CD14-positive monocyte (primary cell): ENCODE results near the gene PCDHGA10. TPM values are rescaled to one million over a fixed set of nuclear protein-coding genes. Genes with fewer than 3 reads are reported as not detected.

Experiments used
- DNase-seq, 3 donors: peaks; one replicate each; pipeline ENCODE4 v3.0.0-alpha.2; 2011 to 2022
- H2AFZ ChIP-seq: 2 replicates; pipeline ENCODE4 v1.6.0; 2012; ENCODE audit warnings: mild to moderate bottlenecking, low read depth, low read length, inconsistent platforms; ENCODE audit not compliant: insufficient read depth, poor library complexity, severe bottlenecking
- H3K27ac ChIP-seq, 2 donors: 1 replicate in 1 of 2; 2 replicates in 1 of 2; pipeline ENCODE4 v1.5.1; 2012 to 2013; ENCODE audit warnings: low read length in 2 of 2, control low read depth in 1 of 2, inconsistent platforms in 1 of 2, low read depth in 1 of 2, mild to moderate bottlenecking in 1 of 2
- H3K27me3 ChIP-seq, 2 donors: one replicate each; pipeline versions ENCODE4 v1.6.0 to v1.6.1; 2011 to 2013; ENCODE audit warnings: low read length in 2 of 2; ENCODE audit not compliant: control insufficient read depth in 2 of 2, insufficient read depth in 2 of 2
- H3K36me3 ChIP-seq, 2 donors: replicated peaks in 1 of 2; 1 replicate in 1 of 2; 2 replicates in 1 of 2; pipeline versions ENCODE4 v1.5.1 to v1.6.1; 2012 to 2013; ENCODE audit warnings: low read length in 2 of 2, control low read depth in 1 of 2, inconsistent platforms in 1 of 2, mild to moderate bottlenecking in 1 of 2; ENCODE audit not compliant: insufficient read depth in 2 of 2, control insufficient read depth in 1 of 2
- H3K4me1 ChIP-seq, 2 donors: 1 replicate in 1 of 2; 2 replicates in 1 of 2; pipeline versions ENCODE4 v1.5.1 to v1.6.1; 2012 to 2013; ENCODE audit warnings: low read length in 2 of 2, control low read depth in 1 of 2, inconsistent platforms in 1 of 2, mild to moderate bottlenecking in 1 of 2, moderate library complexity in 1 of 2; ENCODE audit not compliant: insufficient read depth in 2 of 2, control insufficient read depth in 1 of 2
- H3K4me2 ChIP-seq: replicated peaks from 2 replicates; pipeline ENCODE3; 2012; ENCODE audit warnings: low read length, moderate library complexity, mild to moderate bottlenecking; ENCODE audit not compliant: poor library complexity, severe bottlenecking; ENCODE audit errors: extremely low read depth
- H3K4me3 ChIP-seq, 3 experiments: fragments of 200-600 bp in 1 of 3; sonication (generic) in 1 of 3; replicated peaks in 1 of 3; 1 replicate in 2 of 3; 2 replicates in 1 of 3; pipeline ENCODE4 v1.5.1; 2011 to 2013; ENCODE audit warnings: low read length in 3 of 3, mild to moderate bottlenecking in 3 of 3, control low read depth in 2 of 3, low read depth in 2 of 3, inconsistent platforms in 1 of 3, moderate library complexity in 1 of 3
- H3K79me2 ChIP-seq: 2 replicates; pipeline ENCODE4 v1.6.0; 2012; ENCODE audit warnings: mild to moderate bottlenecking, control low read depth, inconsistent platforms, low read length, moderate library complexity; ENCODE audit not compliant: insufficient read depth
- H3K9ac ChIP-seq: 2 replicates; pipeline ENCODE4 v1.6.0; 2017; ENCODE audit warnings: low read length, mild to moderate bottlenecking; ENCODE audit not compliant: insufficient read depth, poor library complexity, severe bottlenecking
- H3K9me3 ChIP-seq, 2 donors: replicated peaks in 1 of 2; 1 replicate in 1 of 2; 2 replicates in 1 of 2; pipeline versions ENCODE4 v1.5.1 to v1.6.1; 2012 to 2013; ENCODE audit warnings: low read length in 2 of 2, control low read depth in 1 of 2; ENCODE audit not compliant: control insufficient read depth in 1 of 2, insufficient read depth in 1 of 2
- H4K20me1 ChIP-seq: 2 replicates; pipeline ENCODE4 v1.6.0; 2012; ENCODE audit warnings: mild to moderate bottlenecking, low read length, control low read depth, moderate library complexity; ENCODE audit not compliant: insufficient read depth
- H3K27ac Mint-ChIP-seq, 7 donors: one replicate each; pipeline ENCODE4 v1.8.0; 2020; ENCODE audit warnings: mild to moderate bottlenecking in 7 of 7, mixed read lengths in 7 of 7, moderate library complexity in 6 of 7, inconsistent platforms in 2 of 7
- H3K27me3 Mint-ChIP-seq, 3 donors: one replicate each; pipeline ENCODE4 v1.8.0; 2021 to 2022; ENCODE audit warnings: low read depth in 3 of 3, mild to moderate bottlenecking in 3 of 3, mixed read lengths in 3 of 3, moderate library complexity in 3 of 3, inconsistent platforms in 1 of 3
- H3K36me3 Mint-ChIP-seq, 2 donors: one replicate each; pipeline ENCODE4 v1.8.0; 2020; ENCODE audit warnings: mixed read lengths in 2 of 2, inconsistent platforms in 1 of 2, mild to moderate bottlenecking in 1 of 2
- H3K4me1 Mint-ChIP-seq: one replicate; pipeline ENCODE4 v1.8.0; 2020; ENCODE audit warnings: mild to moderate bottlenecking, mixed read lengths
- H3K4me3 Mint-ChIP-seq, 2 donors: one replicate each; pipeline ENCODE4 v1.8.0; 2020; ENCODE audit warnings: mild to moderate bottlenecking in 2 of 2, mixed read lengths in 2 of 2, moderate library complexity in 1 of 2
- H3K9me3 Mint-ChIP-seq, 7 donors: one replicate each; pipeline ENCODE4 v1.8.0; 2020 to 2022; ENCODE audit warnings: mixed read lengths in 7 of 7, mild to moderate bottlenecking in 6 of 7, moderate library complexity in 6 of 7, inconsistent platforms in 2 of 7
- WGBS: methylation state at CpG from one replicate; pipeline ENCODE4 v1.1.5; 2013; ENCODE audit warnings: missing lambda C conversion rate; ENCODE audit not compliant: insufficient coverage; 5-methylcytosine and 5-hydroxymethylcytosine counted together
- intact Hi-C, 2 donors: fragments of 100-400 bp; cut with micrococcal nuclease; formaldehyde crosslinking; loops; one replicate each; pipeline versions ENCODE4 v1.15.0 to v1.15.1; 2023
- polyA plus RNA-seq, 3 donors: library from polyadenylated mRNA; depleted of rRNA in 1 of 3; unstranded in 2 of 3; stranded (reverse) in 1 of 3; fragments of 300-500 nt in 2 of 3; fragments of >200 nt in 1 of 3; fragmentation: Illumina TruSeq in 2 of 3; gene quantifications; 1 replicate in 2 of 3; 2 replicates in 1 of 3; pipeline ENCODE4 v1.2.3, GENCODE V29; 2012 to 2021
- TF ChIP-seq, protein P1 (sequence below): fragments of 200-600 bp; IDR thresholded peaks from one replicate; pipeline ENCODE4 v1.8.0; 2022; ENCODE audit warnings: antibody characterized with exemption, mild to moderate bottlenecking

PCDHGA10 gene
- polyA plus RNA-seq, 3 donors, result not detected

DNA sequence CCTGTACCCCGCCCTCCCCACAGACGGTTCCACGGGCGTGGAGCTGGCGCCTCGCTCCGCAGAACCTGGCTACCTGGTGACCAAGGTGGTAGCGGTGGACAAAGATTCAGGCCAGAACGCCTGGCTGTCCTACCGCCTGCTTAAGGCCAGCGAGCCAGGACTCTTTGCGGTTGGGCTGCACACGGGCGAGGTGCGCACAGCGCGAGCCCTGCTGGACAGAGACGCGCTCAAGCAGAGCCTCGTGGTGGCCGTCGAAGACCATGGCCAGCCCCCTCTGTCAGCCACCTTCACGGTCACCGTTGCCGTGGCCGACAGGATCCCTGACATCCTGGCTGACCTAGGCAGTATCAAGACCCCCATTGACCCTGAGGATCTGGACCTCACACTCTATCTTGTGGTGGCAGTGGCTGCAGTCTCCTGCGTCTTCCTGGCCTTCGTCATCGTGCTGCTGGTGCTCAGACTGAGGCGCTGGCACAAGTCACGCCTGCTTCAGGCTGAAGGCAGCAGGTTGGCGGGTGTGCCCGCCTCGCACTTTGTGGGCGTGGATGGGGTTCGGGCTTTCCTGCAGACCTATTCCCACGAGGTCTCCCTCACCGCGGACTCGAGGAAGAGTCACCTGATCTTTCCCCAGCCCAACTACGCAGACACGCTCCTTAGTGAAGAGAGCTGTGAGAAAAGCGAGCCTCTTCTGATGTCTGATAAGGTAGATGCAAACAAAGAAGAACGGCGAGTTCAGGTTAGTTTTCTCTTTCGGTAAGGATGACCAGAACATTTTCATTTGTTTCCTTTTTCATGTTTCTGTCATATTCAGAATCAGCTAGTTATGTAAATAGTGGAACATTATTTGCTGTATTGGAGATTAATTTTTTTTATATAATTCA, 46.5 kb upstream of the PCDHGA10 start:
- H3K9ac ChIP-seq, result no peak overlapping the region
- peaks cover 57 to 97% of the 10 kb centered on the region in 2 donors for H3K27me3 ChIP-seq
- H3K9me3 ChIP-seq, result peaks cover 52 to 68% of the 10 kb centered on the region in 2 donors

More for the DNA sequence above, 46.5 kb upstream of the PCDHGA10 start:
- Mint-ChIP-seq H3K4me1 (peaks cover 8% of the 10 kb centered on the region), H3K27ac (no peak overlapping the region), H3K9me3 (peaks cover 41 to 79% (median 70%) of the 10 kb centered on the region in 7 donors), H3K36me3 (peaks cover 11 to 14% of the 10 kb centered on the region in 2 donors), H3K27me3 (peaks cover 70 to 80% (median 78%) of the 10 kb centered on the region in 3 donors), H3K4me3 (peak overlapping the region in 1 of 2 donors; percentile 71)
- H3K27ac ChIP-seq, result no peak overlapping the region
- intact Hi-C loops, result no loop called here
- no peak overlapping the region for H3K4me3 ChIP-seq
- no peaks in the 10 kb centered on the region for H4K20me1 ChIP-seq
- H3K36me3 ChIP-seq, result no peaks in the 10 kb centered on the region
- no peak for DNase-seq
- H3K4me2 ChIP-seq, result no peak overlapping the region
- H3K79me2 ChIP-seq, result no peaks in the 10 kb centered on the region
- TF ChIP-seq, protein P1, sequence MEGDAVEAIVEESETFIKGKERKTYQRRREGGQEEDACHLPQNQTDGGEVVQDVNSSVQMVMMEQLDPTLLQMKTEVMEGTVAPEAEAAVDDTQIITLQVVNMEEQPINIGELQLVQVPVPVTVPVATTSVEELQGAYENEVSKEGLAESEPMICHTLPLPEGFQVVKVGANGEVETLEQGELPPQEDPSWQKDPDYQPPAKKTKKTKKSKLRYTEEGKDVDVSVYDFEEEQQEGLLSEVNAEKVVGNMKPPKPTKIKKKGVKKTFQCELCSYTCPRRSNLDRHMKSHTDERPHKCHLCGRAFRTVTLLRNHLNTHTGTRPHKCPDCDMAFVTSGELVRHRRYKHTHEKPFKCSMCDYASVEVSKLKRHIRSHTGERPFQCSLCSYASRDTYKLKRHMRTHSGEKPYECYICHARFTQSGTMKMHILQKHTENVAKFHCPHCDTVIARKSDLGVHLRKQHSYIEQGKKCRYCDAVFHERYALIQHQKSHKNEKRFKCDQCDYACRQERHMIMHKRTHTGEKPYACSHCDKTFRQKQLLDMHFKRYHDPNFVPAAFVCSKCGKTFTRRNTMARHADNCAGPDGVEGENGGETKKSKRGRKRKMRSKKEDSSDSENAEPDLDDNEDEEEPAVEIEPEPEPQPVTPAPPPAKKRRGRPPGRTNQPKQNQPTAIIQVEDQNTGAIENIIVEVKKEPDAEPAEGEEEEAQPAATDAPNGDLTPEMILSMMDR, result no peak
- H3K4me1 ChIP-seq, result no peaks in the 10 kb centered on the region
- H2AFZ ChIP-seq, result no peak overlapping the region
- 36% methylated on average over 31 of the region's 46 CpGs for WGBS
